Liver (tissue), 3 donors: ENCODE data around the gene FRMD4A.

Experiments used
- EGR1 ChIP-seq, 2 donors: IDR thresholded peaks; 2 replicates each; pipeline ENCODE4 v1.6.1; 2016 to 2018; ENCODE audit warnings: antibody characterized with exemption in 2 of 2, low read depth in 2 of 2
- FOXA1 ChIP-seq: IDR thresholded peaks from 2 replicates; pipeline ENCODE4 v1.6.1; 2016; ENCODE audit warnings: antibody characterized with exemption
- FOXA2 ChIP-seq: IDR thresholded peaks from 2 replicates; pipeline ENCODE4 v1.6.1; 2016; ENCODE audit warnings: antibody characterized with exemption
- GABPA ChIP-seq, 2 donors: IDR thresholded peaks in 1 of 2; conservative IDR thresholded peaks in 1 of 2; 2 replicates each; pipeline ENCODE4 v1.6.1; 2016; ENCODE audit warnings: antibody characterized with exemption in 2 of 2, mild to moderate bottlenecking in 1 of 2, moderate library complexity in 1 of 2
- HNF4A ChIP-seq, 2 donors: conservative IDR thresholded peaks; 2 replicates each; pipeline ENCODE4 v1.6.1; 2016; ENCODE audit warnings: antibody characterized with exemption in 2 of 2, mild to moderate bottlenecking in 2 of 2
- JUND ChIP-seq, 2 donors: IDR thresholded peaks; 2 replicates each; pipeline ENCODE4 v1.6.1; 2016; ENCODE audit warnings: antibody characterized with exemption in 2 of 2
- RAD21 ChIP-seq, 2 donors: IDR thresholded peaks; 2 replicates each; pipeline ENCODE4 v1.6.1; 2016; ENCODE audit warnings: antibody characterized with exemption in 2 of 2, mild to moderate bottlenecking in 2 of 2
- RXRA ChIP-seq, 2 donors: IDR thresholded peaks; 2 replicates each; pipeline ENCODE4 v1.6.1; 2017 to 2018; ENCODE audit warnings: antibody characterized with exemption in 2 of 2, mild to moderate bottlenecking in 1 of 2
- SP1 ChIP-seq: IDR thresholded peaks from 2 replicates; pipeline ENCODE4 v1.6.1; 2018; ENCODE audit warnings: antibody characterized with exemption, mild to moderate bottlenecking
- TAF1 ChIP-seq: conservative IDR thresholded peaks from 2 replicates; pipeline ENCODE4 v1.6.1; 2016; ENCODE audit warnings: antibody characterized with exemption, mild to moderate bottlenecking
- YY1 ChIP-seq: IDR thresholded peaks from 2 replicates; pipeline ENCODE4 v1.6.1; 2016; ENCODE audit warnings: antibody characterized with exemption, mild to moderate bottlenecking
- TF ChIP-seq, protein P1 (sequence below): fragments of 150-350 bp; IDR thresholded peaks from 2 replicates; pipeline ENCODE4 v1.5.1; 2017; ENCODE audit warnings: improper control_type of control experiment, low read depth, low read length; ENCODE audit not compliant: missing input control
- TF ChIP-seq, protein P2 (sequence below): IDR thresholded peaks from 2 replicates; pipeline ENCODE4 v1.6.1; 2016; ENCODE audit warnings: antibody characterized with exemption
- TF ChIP-seq, protein P3 (sequence below): IDR thresholded peaks from 2 replicates; pipeline ENCODE4 v1.6.1; 2016; ENCODE audit warnings: antibody characterized with exemption, mild to moderate bottlenecking
- donor health status: healthy.
- donor health status: healthy.

DNA sequence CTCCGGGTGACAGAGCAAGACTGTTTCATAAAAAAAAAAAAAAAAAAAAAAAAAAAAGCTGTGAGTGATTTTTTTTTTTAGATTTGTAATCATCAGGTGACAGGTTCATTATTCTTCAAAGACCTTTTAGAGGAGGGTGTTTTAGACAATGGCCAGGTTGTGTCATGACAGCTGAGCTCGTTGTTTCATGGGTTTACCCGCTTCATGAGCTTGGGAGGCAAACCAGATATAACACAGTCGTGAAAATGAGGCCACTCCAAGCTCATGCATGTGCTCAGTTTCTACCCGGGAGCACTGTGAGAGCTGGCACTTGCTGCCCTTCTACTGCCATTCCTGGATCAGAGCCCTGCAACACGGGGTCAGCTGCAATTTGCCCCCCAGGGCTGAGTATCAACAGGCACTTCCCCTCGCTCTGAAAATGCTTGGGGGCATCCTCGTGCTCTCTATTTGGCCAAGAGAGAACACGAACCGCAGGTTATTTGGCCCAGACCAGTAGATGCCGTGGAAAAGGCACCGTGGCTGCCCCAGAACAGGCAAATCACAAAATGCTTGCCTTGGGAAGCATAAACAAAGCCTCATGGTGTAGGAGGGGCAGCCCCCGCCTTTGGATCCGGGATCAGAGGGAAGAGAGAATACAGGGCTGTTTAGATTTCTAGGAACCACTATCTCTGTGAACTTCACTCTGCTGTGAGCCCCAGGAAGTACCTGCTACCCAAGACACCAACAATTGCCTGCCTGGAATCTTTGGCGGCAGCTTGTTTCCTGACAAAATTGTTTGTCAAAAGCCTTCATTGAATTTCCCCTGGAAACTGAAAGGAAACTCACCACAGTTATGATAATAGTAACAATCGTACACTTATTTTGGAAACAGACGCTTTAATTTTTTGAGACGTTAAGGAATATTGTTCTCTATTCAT is 371.0 kb downstream of the FRMD4A start:
- TF ChIP-seq YY1 (no peak), RAD21 (IDR thresholded peaks at IDR 0.05) (no peak), FOXA2 (no peak), SP1 (no peak), TAF1 (no peak), EGR1 (IDR thresholded peaks at IDR 0.05; ENCODE audit: low read depth in 2 of 2) (no peak), GABPA (IDR thresholded peaks at IDR 0.05 in 1 of 2, conservative IDR thresholded peaks at IDR 0.05 in 1 of 2) (no peak), JUND (IDR thresholded peaks at IDR 0.05) (no peak), HNF4A (conservative IDR thresholded peaks at IDR 0.05) (no peak), RXRA (IDR thresholded peaks at IDR 0.05) (no peak), FOXA1 (no peak)
- TF ChIP-seq, protein P1, sequence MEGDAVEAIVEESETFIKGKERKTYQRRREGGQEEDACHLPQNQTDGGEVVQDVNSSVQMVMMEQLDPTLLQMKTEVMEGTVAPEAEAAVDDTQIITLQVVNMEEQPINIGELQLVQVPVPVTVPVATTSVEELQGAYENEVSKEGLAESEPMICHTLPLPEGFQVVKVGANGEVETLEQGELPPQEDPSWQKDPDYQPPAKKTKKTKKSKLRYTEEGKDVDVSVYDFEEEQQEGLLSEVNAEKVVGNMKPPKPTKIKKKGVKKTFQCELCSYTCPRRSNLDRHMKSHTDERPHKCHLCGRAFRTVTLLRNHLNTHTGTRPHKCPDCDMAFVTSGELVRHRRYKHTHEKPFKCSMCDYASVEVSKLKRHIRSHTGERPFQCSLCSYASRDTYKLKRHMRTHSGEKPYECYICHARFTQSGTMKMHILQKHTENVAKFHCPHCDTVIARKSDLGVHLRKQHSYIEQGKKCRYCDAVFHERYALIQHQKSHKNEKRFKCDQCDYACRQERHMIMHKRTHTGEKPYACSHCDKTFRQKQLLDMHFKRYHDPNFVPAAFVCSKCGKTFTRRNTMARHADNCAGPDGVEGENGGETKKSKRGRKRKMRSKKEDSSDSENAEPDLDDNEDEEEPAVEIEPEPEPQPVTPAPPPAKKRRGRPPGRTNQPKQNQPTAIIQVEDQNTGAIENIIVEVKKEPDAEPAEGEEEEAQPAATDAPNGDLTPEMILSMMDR = no peak
- TF ChIP-seq, protein P2, sequence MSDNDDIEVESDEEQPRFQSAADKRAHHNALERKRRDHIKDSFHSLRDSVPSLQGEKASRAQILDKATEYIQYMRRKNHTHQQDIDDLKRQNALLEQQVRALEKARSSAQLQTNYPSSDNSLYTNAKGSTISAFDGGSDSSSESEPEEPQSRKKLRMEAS = peak; percentile 11
- TF ChIP-seq, protein P3, sequence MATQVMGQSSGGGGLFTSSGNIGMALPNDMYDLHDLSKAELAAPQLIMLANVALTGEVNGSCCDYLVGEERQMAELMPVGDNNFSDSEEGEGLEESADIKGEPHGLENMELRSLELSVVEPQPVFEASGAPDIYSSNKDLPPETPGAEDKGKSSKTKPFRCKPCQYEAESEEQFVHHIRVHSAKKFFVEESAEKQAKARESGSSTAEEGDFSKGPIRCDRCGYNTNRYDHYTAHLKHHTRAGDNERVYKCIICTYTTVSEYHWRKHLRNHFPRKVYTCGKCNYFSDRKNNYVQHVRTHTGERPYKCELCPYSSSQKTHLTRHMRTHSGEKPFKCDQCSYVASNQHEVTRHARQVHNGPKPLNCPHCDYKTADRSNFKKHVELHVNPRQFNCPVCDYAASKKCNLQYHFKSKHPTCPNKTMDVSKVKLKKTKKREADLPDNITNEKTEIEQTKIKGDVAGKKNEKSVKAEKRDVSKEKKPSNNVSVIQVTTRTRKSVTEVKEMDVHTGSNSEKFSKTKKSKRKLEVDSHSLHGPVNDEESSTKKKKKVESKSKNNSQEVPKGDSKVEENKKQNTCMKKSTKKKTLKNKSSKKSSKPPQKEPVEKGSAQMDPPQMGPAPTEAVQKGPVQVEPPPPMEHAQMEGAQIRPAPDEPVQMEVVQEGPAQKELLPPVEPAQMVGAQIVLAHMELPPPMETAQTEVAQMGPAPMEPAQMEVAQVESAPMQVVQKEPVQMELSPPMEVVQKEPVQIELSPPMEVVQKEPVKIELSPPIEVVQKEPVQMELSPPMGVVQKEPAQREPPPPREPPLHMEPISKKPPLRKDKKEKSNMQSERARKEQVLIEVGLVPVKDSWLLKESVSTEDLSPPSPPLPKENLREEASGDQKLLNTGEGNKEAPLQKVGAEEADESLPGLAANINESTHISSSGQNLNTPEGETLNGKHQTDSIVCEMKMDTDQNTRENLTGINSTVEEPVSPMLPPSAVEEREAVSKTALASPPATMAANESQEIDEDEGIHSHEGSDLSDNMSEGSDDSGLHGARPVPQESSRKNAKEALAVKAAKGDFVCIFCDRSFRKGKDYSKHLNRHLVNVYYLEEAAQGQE = no peak
